GM12878 (cell line): Measurements from ENCODE around the gene GSTA4. TPM values are rescaled to one million over a fixed set of nuclear protein-coding genes. Genes with fewer than 3 reads are reported as not detected.

Experiments used
- ATAC-seq: fragments of 200-7000 bp; cut with Tn5 transposase; 3 replicates; pipeline ENCODE4 v1.9.1; 2020; ENCODE audit warnings: mild to moderate bottlenecking, moderate library complexity
- BruUV-seq: library from RNA; stranded (reverse); fragments of 400-500 nt; replicated peaks from 2 replicates; lab custom pipeline; 2021; lab: Mats Ljungman, UMichigan
- CTCF ChIA-PET: fragments of 300-600 bp; sonication (Branson Sonifier 250); formaldehyde crosslinking; extraction: SDS; loops from one replicate; lab custom pipeline; 2021; ENCODE audit warnings: inconsistent platforms; lab: Yijun Ruan, JAX
- POLR2A ChIA-PET: fragments of 350-600 bp; formaldehyde crosslinking; extraction: SDS; loops from one replicate; lab custom pipeline; 2021; ENCODE audit warnings: inconsistent platforms; lab: Charles Lee
- RAD21 ChIA-PET: fragments of 300-600 bp; sonication (Branson Sonifier 250); formaldehyde crosslinking; loops from one replicate; lab custom pipeline; 2023; ENCODE audit warnings: antibody characterized with exemption; ENCODE audit not compliant: unreplicated experiment; lab: Charles Lee
- SMC1A ChIA-PET: fragments of 300-600 bp; sonication (Branson Sonifier 250); formaldehyde crosslinking; loops from one replicate; lab custom pipeline; 2023; ENCODE audit not compliant: unreplicated experiment, uncharacterized antibody; lab: Charles Lee
- DNase-seq: peaks from one replicate; pipeline ENCODE4 v3.0.0-alpha.2; 2011; ENCODE audit warnings: low read depth, low spot score
- FAIRE-seq: peaks from 3 replicates; lab custom pipeline; 2011; peaks lifted over from hg19 to GRCh38; lab: Jason Lieb, UNC
- H2AFZ ChIP-seq: 2 replicates; pipeline ENCODE4 v1.6.0; 2011; ENCODE audit warnings: low read depth, low read length, control low read depth; ENCODE audit not compliant: control insufficient read depth
- H3K27ac ChIP-seq: 2 replicates; pipeline ENCODE4 v1.5.1; 2011; ENCODE audit warnings: control low read depth; ENCODE audit not compliant: control insufficient read depth, insufficient read depth
- H3K27me3 ChIP-seq, 2 experiments: replicated peaks in 1 of 2; 2 replicates each; pipeline versions ENCODE4 v1.6.0 to v1.6.1; 2011; ENCODE audit warnings: low read length in 1 of 2; ENCODE audit not compliant: control insufficient read depth in 2 of 2, insufficient read depth in 2 of 2
- H3K36me3 ChIP-seq, 2 experiments: 2 replicates each; pipeline ENCODE4 v1.5.1; 2011; ENCODE audit warnings: low read length in 1 of 2; ENCODE audit not compliant: control insufficient read depth in 2 of 2, insufficient read depth in 2 of 2
- H3K4me1 ChIP-seq: 2 replicates; pipeline ENCODE4 v1.6.1; 2011; ENCODE audit warnings: mild to moderate bottlenecking, low read length, moderate library complexity, mixed read lengths; ENCODE audit not compliant: control insufficient read depth, insufficient read depth
- H3K4me2 ChIP-seq: 2 replicates; pipeline ENCODE4 v1.6.0; 2011; ENCODE audit warnings: control low read depth; ENCODE audit not compliant: control insufficient read depth, insufficient read depth
- H3K4me3 ChIP-seq: fragments of 200-600 bp; sonication (generic); 2 replicates; pipeline ENCODE4 v1.5.1; 2016
- H3K79me2 ChIP-seq: 2 replicates; pipeline ENCODE4 v1.6.0; 2011; ENCODE audit warnings: low read length; ENCODE audit not compliant: control insufficient read depth, insufficient read depth
- H3K9ac ChIP-seq: 2 replicates; pipeline ENCODE4 v1.8.0; 2011; ENCODE audit warnings: low read length, control low read depth, mixed read lengths; ENCODE audit not compliant: control insufficient read depth, insufficient read depth
- H3K9me3 ChIP-seq: replicated peaks from 3 replicates; pipeline ENCODE4 v1.5.1; 2011; ENCODE audit warnings: mild to moderate bottlenecking, low read length; ENCODE audit not compliant: control insufficient read depth, insufficient read depth
- H4K20me1 ChIP-seq: 2 replicates; pipeline ENCODE4 v1.6.0; 2011; ENCODE audit not compliant: control insufficient read depth, insufficient read depth
- ASH2L ChIP-seq: fragments of 300-600, 200-600 bp; sonication (generic); IDR thresholded peaks from 2 replicates; pipeline ENCODE4 v1.6.1; 2017; ENCODE audit warnings: low read depth, mild to moderate bottlenecking, borderline replicate concordance
- BHLHE40 ChIP-seq, 2 experiments: fragments of 450-650 bp in 1 of 2; IDR thresholded peaks; 2 replicates each; pipeline ENCODE4 v1.6.1; 2011 to 2017; ENCODE audit warnings: low read depth in 2 of 2, borderline replicate concordance in 1 of 2, improper control_type of control experiment in 1 of 2, low read length in 1 of 2, mild to moderate bottlenecking in 1 of 2
- EGR1 ChIP-seq, 2 experiments: IDR thresholded peaks; 1 replicate in 1 of 2; 2 replicates in 1 of 2; pipeline ENCODE4 v1.6.1; 2011 to 2012; ENCODE audit warnings: low read depth in 2 of 2, low read length in 2 of 2, borderline replicate concordance in 1 of 2, mild to moderate bottlenecking in 1 of 2, moderate library complexity in 1 of 2
- NR2C1 ChIP-seq: fragments of 450-650 bp; IDR thresholded peaks from 2 replicates; pipeline ENCODE4 v1.6.1; 2017; ENCODE audit warnings: antibody characterized with exemption, mild to moderate bottlenecking, moderate library complexity
- ZBED1 ChIP-seq: IDR thresholded peaks from 2 replicates; pipeline ENCODE4 v1.6.1; 2016; ENCODE audit warnings: borderline replicate concordance
- ZBTB4 ChIP-seq: fragments of 450-650 bp; formaldehyde crosslinking; IDR thresholded peaks from 2 replicates; pipeline ENCODE4 v1.4.0; 2022; ENCODE audit warnings: mild to moderate bottlenecking, moderate library complexity
- ZNF274 ChIP-seq: IDR thresholded peaks from one replicate; pipeline ENCODE4 v1.8.0; 2011; ENCODE audit not compliant: insufficient read length, insufficient read depth
- ZNF592 ChIP-seq: fragments of 450-650 bp; IDR thresholded peaks from 2 replicates; pipeline ENCODE4 v1.6.1; 2017; ENCODE audit warnings: mild to moderate bottlenecking, moderate library complexity
- WGBS: methylation state at CpG from one replicate; pipeline ENCODE4 v1.1.6; 2016; ENCODE audit warnings: low lambda C conversion rate; ENCODE audit not compliant: insufficient replicate concordance, insufficient coverage; ENCODE audit errors: missing lambda C conversion rate; 5-methylcytosine and 5-hydroxymethylcytosine counted together
- in situ Hi-C: fragments of 300-500 bp; cut with MboI; formaldehyde crosslinking; loops from 9 replicates; pipeline ENCODE4 v1.14.3; 2018; ENCODE audit warnings: mixed read lengths
- intact Hi-C: fragments of 100-400 bp; cut with micrococcal nuclease; formaldehyde crosslinking; loops from one replicate; pipeline ENCODE4 v1.14.2; 2022; ENCODE audit not compliant: unreplicated experiment
- polyA plus RNA-seq, 11 experiments: library from polyadenylated mRNA; depleted of rRNA in 4 of 11; unstranded in 6 of 11; stranded (reverse) in 5 of 11; fragments of >200 nt; fragmentation: Nextera tagmentation in 4 of 11; fragmentation: Illumina TruSeq in 1 of 11; extraction: Ambion mirVana in 4 of 11; extraction: Trizol in 1 of 11; gene quantifications; 1 replicate in 1 of 11; 2 replicates in 10 of 11; pipeline versions ENCODE4 v1.2.1 to v1.2.3, GENCODE V29; 2011 to 2016; ENCODE audit warnings: inconsistent platforms in 2 of 11, missing spikeins in 2 of 11, low read depth in 1 of 11
- total RNA-seq, 4 experiments: library from RNA; depleted of rRNA in 3 of 4; stranded (reverse); fragments of >200 nt in 3 of 4; fragmentation: Illumina TruSeq in 1 of 4; extraction: Trizol in 1 of 4; gene quantifications; 2 replicates each; pipeline versions ENCODE4 v1.2.1 to v1.2.3, GENCODE V29; 2013 to 2021
- TF ChIP-seq, protein P1 (sequence below): fragments of 450-650 bp; IDR thresholded peaks from 2 replicates; pipeline ENCODE4 v1.6.1; 2017; ENCODE audit warnings: borderline replicate concordance
- TF ChIP-seq, protein P2 (sequence below): fragments of 150-350 bp; IDR thresholded peaks from 2 replicates; pipeline ENCODE4 v1.6.1; 2016; ENCODE audit warnings: low read depth, low read length

The GSTA4 gene
- total and polyA plus RNA-seq, 10 of the 15 experiments (the other 5 are each of a cell fraction or from before 2014, with no cell fraction given), result 1.9 to 9.7 (median 4.4) TPM

DNA sequence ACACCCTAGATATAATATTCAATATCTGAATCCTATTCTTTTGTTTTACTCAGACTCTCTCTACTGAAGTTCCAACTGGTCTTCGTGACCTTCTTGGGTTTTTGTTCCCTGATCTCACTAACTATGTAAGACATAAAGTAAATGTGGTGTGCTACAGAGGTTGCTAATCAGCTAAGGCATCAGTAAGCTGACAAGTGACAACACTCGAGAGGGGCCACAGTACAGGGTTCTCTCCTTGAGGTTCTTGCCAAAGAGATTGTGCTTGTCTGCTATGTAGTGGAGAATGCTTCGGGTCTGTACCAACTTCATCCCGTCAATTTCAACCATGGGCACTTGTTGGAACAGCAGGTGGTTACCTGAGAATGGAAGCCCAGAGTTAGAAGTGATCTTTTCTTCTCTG is 9.9 kb downstream of the GSTA4 start:
- in situ Hi-C loops (no loop called here), intact Hi-C loops (no loop called here)
- CTCF ChIA-PET, result interaction anchor here (0.6 kb wide), 1 partner anchor 13 kb away, joined by 3 read pairs; no protein-coding TSS in a partner anchor
- no peaks in the 10 kb centered on the region for H3K9me3 ChIP-seq
- RAD21 ChIA-PET, result interaction anchor here (0.6 kb wide), 1 partner anchor 8 kb away, joined by 3 read pairs; no protein-coding TSS in a partner anchor
- H3K36me3 ChIP-seq, result no peaks in the 10 kb centered on the region
- H2AFZ ChIP-seq, result no peak overlapping the region
- H3K9ac ChIP-seq, result no peak overlapping the region
- SMC1A ChIA-PET, result interaction anchor here (0.8 kb wide), 1 partner anchor 10 kb away, joined by 4 read pairs; no protein-coding TSS in a partner anchor
- H3K79me2 ChIP-seq, result no peaks in the 10 kb centered on the region
- ATAC-seq, result no peak
- WGBS, result 82% methylated on average over 4 of the region's 4 CpGs
- no peaks in the 10 kb centered on the region for H3K27me3 ChIP-seq
- H3K4me1 ChIP-seq, result peaks cover 13% of the 10 kb centered on the region
- BruUV-seq, result no TSS peak
- no peak for FAIRE-seq
- no peak overlapping the region for H3K27ac ChIP-seq
- POLR2A ChIA-PET, result interaction anchor here (0.6 kb wide), 1 partner anchor 552 kb away, joined by 5 read pairs; no protein-coding TSS in a partner anchor
- no peaks in the 10 kb centered on the region for H4K20me1 ChIP-seq
- H3K4me3 ChIP-seq, result no peak overlapping the region
- DNase-seq, result no peak
- no peak overlapping the region for H3K4me2 ChIP-seq
- TF ChIP-seq ZNF274 (no peak), ZBTB4 (CRISPR knock-in tag) (no peak), NR2C1 (no peak), EGR1 (IDR thresholded peaks at IDR 0.05; ENCODE audit: borderline replicate concordance in 1 of 2, low read depth in 2 of 2, low read length in 2 of 2) (no peak), BHLHE40 (IDR thresholded peaks at IDR 0.05; ENCODE audit: borderline replicate concordance in 1 of 2, low read depth in 2 of 2, low read length in 1 of 2) (no peak), ZBED1 (no peak), ZNF592 (no peak), ASH2L (no peak)
- TF ChIP-seq, protein P1, sequence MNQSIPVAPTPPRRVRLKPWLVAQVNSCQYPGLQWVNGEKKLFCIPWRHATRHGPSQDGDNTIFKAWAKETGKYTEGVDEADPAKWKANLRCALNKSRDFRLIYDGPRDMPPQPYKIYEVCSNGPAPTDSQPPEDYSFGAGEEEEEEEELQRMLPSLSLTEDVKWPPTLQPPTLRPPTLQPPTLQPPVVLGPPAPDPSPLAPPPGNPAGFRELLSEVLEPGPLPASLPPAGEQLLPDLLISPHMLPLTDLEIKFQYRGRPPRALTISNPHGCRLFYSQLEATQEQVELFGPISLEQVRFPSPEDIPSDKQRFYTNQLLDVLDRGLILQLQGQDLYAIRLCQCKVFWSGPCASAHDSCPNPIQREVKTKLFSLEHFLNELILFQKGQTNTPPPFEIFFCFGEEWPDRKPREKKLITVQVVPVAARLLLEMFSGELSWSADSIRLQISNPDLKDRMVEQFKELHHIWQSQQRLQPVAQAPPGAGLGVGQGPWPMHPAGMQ, result no peak
- TF ChIP-seq, protein P2, sequence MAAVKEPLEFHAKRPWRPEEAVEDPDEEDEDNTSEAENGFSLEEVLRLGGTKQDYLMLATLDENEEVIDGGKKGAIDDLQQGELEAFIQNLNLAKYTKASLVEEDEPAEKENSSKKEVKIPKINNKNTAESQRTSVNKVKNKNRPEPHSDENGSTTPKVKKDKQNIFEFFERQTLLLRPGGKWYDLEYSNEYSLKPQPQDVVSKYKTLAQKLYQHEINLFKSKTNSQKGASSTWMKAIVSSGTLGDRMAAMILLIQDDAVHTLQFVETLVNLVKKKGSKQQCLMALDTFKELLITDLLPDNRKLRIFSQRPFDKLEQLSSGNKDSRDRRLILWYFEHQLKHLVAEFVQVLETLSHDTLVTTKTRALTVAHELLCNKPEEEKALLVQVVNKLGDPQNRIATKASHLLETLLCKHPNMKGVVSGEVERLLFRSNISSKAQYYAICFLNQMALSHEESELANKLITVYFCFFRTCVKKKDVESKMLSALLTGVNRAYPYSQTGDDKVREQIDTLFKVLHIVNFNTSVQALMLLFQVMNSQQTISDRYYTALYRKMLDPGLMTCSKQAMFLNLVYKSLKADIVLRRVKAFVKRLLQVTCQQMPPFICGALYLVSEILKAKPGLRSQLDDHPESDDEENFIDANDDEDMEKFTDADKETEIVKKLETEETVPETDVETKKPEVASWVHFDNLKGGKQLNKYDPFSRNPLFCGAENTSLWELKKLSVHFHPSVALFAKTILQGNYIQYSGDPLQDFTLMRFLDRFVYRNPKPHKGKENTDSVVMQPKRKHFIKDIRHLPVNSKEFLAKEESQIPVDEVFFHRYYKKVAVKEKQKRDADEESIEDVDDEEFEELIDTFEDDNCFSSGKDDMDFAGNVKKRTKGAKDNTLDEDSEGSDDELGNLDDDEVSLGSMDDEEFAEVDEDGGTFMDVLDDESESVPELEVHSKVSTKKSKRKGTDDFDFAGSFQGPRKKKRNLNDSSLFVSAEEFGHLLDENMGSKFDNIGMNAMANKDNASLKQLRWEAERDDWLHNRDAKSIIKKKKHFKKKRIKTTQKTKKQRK, result no peak
